Breast epithelium (tissue), 4 donors: ENCODE data around the gene SIM1. TPM values are rescaled to one million over a fixed set of nuclear protein-coding genes. Genes with fewer than 3 reads are reported as not detected.

Experiments
- DNase-seq, 2 donors: peaks; one replicate each; pipeline ENCODE4 v3.0.0-alpha.2; 2019; ENCODE audit warnings: low spot score in 2 of 2
- H3K27ac ChIP-seq, 2 donors: fragments of 200-600 bp; sonication (generic) in 1 of 2; one replicate each; pipeline ENCODE4 v1.5.1; 2016 to 2019; ENCODE audit warnings: mild to moderate bottlenecking in 1 of 2
- H3K27me3 ChIP-seq, 2 donors: fragments of 200-600 bp; sonication (generic) in 1 of 2; one replicate each; pipeline versions ENCODE4 v1.5.1 to v1.6.0; 2017 to 2019; ENCODE audit warnings: control low read depth in 1 of 2, mild to moderate bottlenecking in 1 of 2
- H3K36me3 ChIP-seq: fragments of 200-600 bp; one replicate; pipeline ENCODE4 v1.5.1; 2019
- H3K4me1 ChIP-seq, 2 donors: fragments of 200-600 bp; sonication (generic); one replicate each; pipeline ENCODE4 v1.5.1; 2016 to 2019; ENCODE audit warnings: control low read depth in 1 of 2
- H3K4me3 ChIP-seq, 3 donors: fragments of 200-600 bp; sonication (generic); 1 replicate in 2 of 3; 2 replicates in 1 of 3; pipeline ENCODE4 v1.5.1; 2016 to 2019; ENCODE audit warnings: mild to moderate bottlenecking in 3 of 3, moderate library complexity in 2 of 3
- H3K9me3 ChIP-seq, 2 donors: fragments of 200-600 bp; sonication (generic) in 1 of 2; one replicate each; pipeline ENCODE4 v1.5.1; 2016 to 2019; ENCODE audit warnings: control low read depth in 1 of 2
- POLR2A ChIP-seq: fragments of 450-650 bp; IDR thresholded peaks from one replicate; pipeline ENCODE4 v1.6.1; 2016; ENCODE audit warnings: antibody characterized with exemption, mild to moderate bottlenecking, moderate library complexity
- POLR2AphosphoS5 ChIP-seq, 3 donors: sonication (generic); formaldehyde crosslinking; IDR thresholded peaks; one replicate each; pipeline ENCODE4 v1.6.1; 2017; ENCODE audit warnings: antibody characterized with exemption in 3 of 3
- intact Hi-C: fragments of 100-400 bp; cut with DNase I; formaldehyde crosslinking; loops from one replicate; pipeline ENCODE4 v1.15.1; 2023; ENCODE audit warnings: low total_unique reads
- total RNA-seq, 3 donors: library from RNA; depleted of rRNA; stranded (reverse); fragments of >200 nt; gene quantifications; one replicate each; pipeline ENCODE4 v1.1.0, GENCODE V29; 2016
- TF ChIP-seq, protein P1 (sequence below), 3 donors: fragments of 450-650 bp; IDR thresholded peaks; one replicate each; pipeline ENCODE4 v1.5.1; 2016 to 2017; ENCODE audit warnings: antibody characterized with exemption in 3 of 3, mild to moderate bottlenecking in 3 of 3, moderate library complexity in 3 of 3

The SIM1 gene
- total RNA-seq, 3 donors from 2014 or later: 0.59 to 7.2 (median 2.0) TPM

DNA sequence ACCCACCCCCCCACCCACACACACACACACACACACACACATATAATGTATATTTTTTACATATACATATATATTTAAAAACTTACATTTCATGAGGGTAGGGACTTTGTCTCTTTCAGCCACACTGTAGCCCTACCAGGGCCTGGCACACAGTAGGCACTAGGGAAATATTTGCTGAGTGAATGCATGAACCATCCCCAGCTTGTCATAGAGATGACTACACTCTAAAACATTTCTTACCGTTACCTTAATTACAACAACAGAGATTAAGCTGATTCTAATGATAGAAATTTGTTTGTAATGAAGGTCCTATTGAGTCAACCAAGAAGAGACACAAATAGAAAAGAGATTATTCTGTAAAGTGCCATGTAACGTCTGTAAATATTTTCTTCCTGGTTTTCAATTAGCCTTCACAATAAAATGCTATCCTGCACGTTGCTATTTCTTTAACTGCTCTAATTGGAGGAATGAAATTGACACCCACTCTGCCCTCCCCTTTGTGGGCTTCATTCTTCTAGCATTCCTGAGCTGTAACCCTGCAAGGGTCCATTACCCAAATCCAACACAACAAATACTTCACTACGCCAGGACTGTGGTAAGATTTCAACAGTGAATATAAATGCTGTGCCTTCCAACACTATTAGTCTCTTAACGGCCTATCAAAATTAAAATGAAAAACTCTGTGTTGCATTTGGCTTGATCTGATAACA, 30.8 kb downstream of the SIM1 start:
- intact Hi-C loops: no loop called here
- Histone ChIP-seq H3K27me3 (no peaks in the 10 kb centered on the region), H3K27ac (no peak overlapping the region), H3K4me3 (no peak overlapping the region), H3K9me3 (no peaks in the 10 kb centered on the region), H3K4me1 (no peaks in the 10 kb centered on the region), H3K36me3 (no peaks in the 10 kb centered on the region)
- TF ChIP-seq POLR2AphosphoS5 (IDR thresholded peaks at IDR 0.05) (no peak), POLR2A (no peak)
- TF ChIP-seq, protein P1, sequence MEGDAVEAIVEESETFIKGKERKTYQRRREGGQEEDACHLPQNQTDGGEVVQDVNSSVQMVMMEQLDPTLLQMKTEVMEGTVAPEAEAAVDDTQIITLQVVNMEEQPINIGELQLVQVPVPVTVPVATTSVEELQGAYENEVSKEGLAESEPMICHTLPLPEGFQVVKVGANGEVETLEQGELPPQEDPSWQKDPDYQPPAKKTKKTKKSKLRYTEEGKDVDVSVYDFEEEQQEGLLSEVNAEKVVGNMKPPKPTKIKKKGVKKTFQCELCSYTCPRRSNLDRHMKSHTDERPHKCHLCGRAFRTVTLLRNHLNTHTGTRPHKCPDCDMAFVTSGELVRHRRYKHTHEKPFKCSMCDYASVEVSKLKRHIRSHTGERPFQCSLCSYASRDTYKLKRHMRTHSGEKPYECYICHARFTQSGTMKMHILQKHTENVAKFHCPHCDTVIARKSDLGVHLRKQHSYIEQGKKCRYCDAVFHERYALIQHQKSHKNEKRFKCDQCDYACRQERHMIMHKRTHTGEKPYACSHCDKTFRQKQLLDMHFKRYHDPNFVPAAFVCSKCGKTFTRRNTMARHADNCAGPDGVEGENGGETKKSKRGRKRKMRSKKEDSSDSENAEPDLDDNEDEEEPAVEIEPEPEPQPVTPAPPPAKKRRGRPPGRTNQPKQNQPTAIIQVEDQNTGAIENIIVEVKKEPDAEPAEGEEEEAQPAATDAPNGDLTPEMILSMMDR (IDR thresholded peaks at IDR 0.05): no peak
- DNase-seq: no peak

DNA sequence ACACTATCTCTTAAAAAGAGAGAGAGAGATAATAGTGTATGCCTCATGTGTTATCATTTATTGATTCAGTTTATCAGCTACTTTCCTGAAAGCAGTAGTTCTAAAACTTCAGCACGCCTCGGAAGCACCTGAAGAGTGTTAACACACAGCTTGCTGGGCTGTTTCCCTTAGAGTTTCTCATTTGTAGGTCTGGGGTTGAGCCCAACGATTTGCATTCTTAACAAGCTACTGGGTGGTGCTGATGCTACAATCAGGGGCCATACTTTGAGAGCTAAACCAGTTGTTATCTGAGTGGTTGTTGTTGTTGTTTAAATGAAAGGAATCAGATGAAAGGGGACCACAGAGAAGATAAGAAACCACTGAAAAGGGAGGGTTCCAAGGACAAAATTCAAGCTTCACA, 32.6 kb downstream of the SIM1 start:
- H3K36me3 ChIP-seq: no peaks in the 10 kb centered on the region
- H3K9me3 ChIP-seq: no peaks in the 10 kb centered on the region
- intact Hi-C loops: no loop called here
- no peaks in the 10 kb centered on the region for H3K4me1 ChIP-seq
- no peak for DNase-seq
- TF ChIP-seq, protein P1 (IDR thresholded peaks at IDR 0.05): no peak
- TF ChIP-seq POLR2AphosphoS5 (IDR thresholded peaks at IDR 0.05) (no peak), POLR2A (no peak)
- H3K4me3 ChIP-seq: no peak overlapping the region
- no peaks in the 10 kb centered on the region for H3K27me3 ChIP-seq
- no peak overlapping the region for H3K27ac ChIP-seq

DNA sequence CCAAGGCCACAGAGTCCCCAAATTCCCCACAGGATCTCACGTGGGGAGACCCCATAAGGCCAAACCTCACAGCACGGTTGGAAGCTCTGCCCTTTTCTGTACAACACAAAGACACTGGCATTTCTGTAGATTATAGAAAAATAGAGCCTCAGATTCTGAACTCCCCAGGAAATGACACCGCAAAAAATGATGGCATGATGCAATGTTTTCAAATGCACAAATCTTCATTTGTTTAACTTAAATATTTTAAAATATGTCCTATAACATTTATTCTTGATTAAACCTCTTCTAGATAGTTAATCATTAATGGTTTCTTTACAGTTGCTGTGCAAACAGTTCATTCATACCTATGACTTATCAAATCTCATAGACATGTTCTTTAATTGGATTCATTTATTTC, 33.8 kb downstream of the SIM1 start:
- Histone ChIP-seq H3K4me3 (no peak overlapping the region), H3K36me3 (no peaks in the 10 kb centered on the region), H3K27ac (no peak overlapping the region), H3K4me1 (no peaks in the 10 kb centered on the region), H3K27me3 (no peaks in the 10 kb centered on the region), H3K9me3 (no peaks in the 10 kb centered on the region)
- no peak for DNase-seq
- intact Hi-C loops: no loop called here
- TF ChIP-seq, protein P1 (IDR thresholded peaks at IDR 0.05): no peak
- no peak for TF ChIP-seq POLR2AphosphoS5 (IDR thresholded peaks at IDR 0.05)
- TF ChIP-seq POLR2A: no peak

DNA sequence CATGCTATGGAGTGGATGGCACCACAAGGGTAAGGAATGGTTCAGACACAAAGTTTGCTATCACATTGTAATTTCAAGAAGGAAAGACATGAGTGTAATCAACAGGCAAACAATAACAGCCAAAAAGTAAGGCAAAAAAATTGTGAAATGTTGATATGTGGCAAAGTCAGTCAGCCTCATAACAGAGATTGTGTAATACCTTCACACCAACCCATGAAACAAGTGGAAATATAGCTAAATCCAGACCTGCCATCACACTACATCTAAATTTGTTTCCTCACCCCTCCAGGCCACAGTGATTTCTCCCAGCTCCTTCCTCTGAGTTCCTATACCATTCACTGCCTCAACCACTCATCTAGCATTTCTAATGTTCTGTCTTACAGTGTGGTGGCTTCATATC, 37.3 kb downstream of the SIM1 start:
- H3K27ac ChIP-seq: no peak overlapping the region
- TF ChIP-seq, protein P1 (IDR thresholded peaks at IDR 0.05): no peak
- TF ChIP-seq POLR2AphosphoS5 (IDR thresholded peaks at IDR 0.05) (no peak), POLR2A (no peak)
- no peaks in the 10 kb centered on the region for H3K27me3 ChIP-seq
- H3K4me3 ChIP-seq: no peak overlapping the region
- intact Hi-C loops: no loop called here
- no peaks in the 10 kb centered on the region for H3K4me1 ChIP-seq
- no peaks in the 10 kb centered on the region for H3K9me3 ChIP-seq
- H3K36me3 ChIP-seq: no peaks in the 10 kb centered on the region
- DNase-seq: no peak

DNA sequence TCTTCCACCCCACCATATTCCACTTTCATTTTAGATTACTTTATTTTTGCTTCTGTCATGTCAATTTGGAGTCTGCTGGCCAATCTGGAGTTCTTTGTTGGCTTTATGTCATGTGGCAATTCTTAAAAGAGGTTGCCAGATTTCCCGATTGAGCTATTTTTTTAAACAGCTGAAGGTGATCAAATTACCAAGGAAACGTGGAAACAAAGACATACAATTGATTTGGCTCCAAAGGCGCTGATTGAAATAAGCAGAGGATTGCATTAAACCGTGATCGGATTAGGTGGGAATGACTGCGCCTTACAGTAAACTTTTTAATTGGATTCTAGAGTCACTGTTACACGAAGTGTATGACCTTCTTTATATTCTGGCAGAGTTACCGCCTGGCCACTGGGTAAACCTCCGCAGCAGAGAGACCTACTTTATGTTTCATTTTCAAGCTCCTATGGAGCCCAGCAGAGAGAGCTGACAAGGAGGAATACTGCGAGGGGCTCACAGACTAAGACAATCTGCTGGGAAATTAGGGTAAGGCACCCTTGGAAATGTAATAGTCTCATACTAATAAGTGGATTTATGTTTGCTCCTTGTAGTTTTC, 37.9 kb downstream of the SIM1 start:
- H3K27ac ChIP-seq: no peak overlapping the region
- TF ChIP-seq POLR2A: no peak
- TF ChIP-seq, protein P1 (IDR thresholded peaks at IDR 0.05): no peak
- no peak for TF ChIP-seq POLR2AphosphoS5 (IDR thresholded peaks at IDR 0.05)

More for the DNA sequence above, 37.9 kb downstream of the SIM1 start:
- Histone ChIP-seq H3K4me3 (no peak overlapping the region), H3K36me3 (no peaks in the 10 kb centered on the region), H3K27me3 (no peaks in the 10 kb centered on the region), H3K9me3 (no peaks in the 10 kb centered on the region), H3K4me1 (no peaks in the 10 kb centered on the region)
- intact Hi-C loops: no loop called here
- no peak for DNase-seq
